HG03103 (cell line): ENCODE results near the gene NSUN3.
A peak's percentile ranks its signal among the peaks of the same experiment; 100 is the strongest.
"Not testable (repeated sequence)": the region's sequence is repeated elsewhere in the genome, so short reads cannot be mapped to it uniquely, and the experiment has no call there.

Experiments
- ATAC-seq: cut with Tn5 transposase; IDR thresholded peaks from one replicate; pipeline ENCODE4 v1.9.1; 2021; ENCODE audit warnings: low read depth; ENCODE audit not compliant: unreplicated experiment

The NSUN3 gene

GRCh38 chr3:94062513-94063404, at the start of gene NSUN3, which contains the start of gene DHFR2:
NSUN3 (plus strand) TSS chr3:94063061; CDS start chr3:94063127, 66 bp downstream.
DHFR2 (minus strand) TSS chr3:94062916; CDS start chr3:94061511, 1,405 bp downstream.
- peak; percentile 87 for ATAC-seq

DNA sequence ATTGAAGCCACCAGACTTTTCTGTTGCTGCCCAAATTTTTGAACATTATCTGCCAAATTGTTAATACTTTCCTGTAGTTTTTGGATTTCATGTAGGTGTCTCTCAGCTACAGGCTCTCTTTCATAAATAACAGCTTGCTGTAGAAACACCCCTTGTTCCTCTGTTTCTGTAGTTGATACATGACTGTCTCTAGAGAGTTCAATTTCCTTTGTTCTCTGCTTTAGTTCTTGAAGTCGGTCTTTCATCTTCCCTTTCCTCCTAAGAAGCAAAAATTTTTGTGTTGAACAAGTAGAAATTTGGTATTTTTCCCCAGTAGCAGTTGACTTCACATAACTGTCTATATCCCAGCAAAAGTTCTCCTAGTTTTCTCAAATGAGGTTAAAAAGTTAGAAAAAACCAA, 47.8 kb upstream of the NSUN3 start:
- ATAC-seq = no peak

DNA sequence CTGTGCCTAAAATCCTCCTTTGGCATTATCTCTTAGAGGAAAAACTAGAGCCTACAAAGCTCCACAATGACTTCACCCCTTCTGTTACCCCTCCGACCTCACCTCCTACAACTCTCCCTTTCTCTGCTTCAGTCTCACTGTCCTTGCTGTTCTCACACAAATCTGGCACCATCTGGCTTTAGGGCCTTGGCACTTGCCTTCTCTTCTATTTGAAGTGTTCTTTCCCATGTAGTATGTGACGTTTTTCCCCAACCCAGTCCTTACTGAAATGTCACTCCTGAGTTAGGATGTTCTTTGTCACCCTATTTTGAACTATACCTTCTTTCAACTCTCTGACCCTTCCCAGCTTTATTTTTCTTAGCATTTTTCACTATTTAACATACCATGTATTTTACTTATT, 43.2 kb upstream of the NSUN3 start:
- no peak for ATAC-seq

DNA sequence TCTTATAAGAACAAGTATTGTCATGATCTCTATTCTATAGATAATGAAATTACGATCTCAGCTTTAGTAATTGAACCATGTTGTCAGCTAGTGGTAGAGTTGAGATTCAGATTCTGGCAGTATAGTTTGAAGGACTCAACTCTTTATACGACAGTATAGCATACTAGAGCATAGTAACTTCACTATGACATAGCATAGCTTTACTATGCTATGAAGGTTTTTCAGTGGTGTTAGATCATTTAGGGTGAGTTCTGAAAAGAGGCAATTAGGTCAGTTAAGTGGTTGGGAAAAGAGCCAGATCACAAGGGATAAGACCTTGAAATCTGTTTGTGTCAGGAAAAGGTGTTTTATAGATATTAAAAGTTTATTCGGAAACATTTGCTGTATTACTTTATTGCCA, 42.6 kb upstream of the NSUN3 start:
- ATAC-seq = no peak

DNA sequence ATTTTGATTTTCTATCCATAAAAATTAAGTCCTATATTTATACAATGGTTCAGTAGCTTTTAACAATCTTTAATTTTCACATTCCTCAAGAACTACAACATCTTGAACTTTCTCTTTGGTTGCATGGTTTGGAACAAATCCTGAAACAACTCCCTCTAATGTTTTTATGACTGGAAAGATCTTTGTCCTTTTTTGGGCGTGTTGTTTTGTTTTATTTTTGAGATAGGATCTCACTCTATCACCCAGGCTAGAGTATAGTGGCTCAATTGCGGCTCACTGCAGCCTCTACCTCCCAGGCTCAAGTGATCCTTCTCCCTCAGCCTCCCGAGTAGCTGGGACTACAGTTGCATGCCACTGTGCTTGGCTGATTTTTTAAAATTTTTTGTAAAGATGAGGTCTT, 38.5 kb upstream of the NSUN3 start:
- ATAC-seq = no peak

DNA sequence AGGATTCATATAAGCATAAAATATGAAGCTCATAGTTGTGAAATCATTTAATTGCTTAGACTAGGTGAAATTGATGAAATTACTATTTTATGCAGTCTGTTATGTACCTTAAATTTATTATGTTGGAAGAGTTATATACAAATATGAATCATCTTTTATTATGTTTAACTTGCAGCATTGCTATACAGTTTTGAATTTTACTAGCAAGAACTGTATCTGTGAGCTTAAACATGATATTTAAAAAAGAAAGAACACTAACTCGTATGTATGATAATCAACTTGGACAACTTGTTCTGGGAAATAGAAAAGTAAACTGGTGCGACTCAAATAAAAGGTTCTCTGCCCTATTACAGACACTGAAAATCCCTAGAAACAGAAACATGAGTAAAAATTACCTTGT, 36.2 kb upstream of the NSUN3 start:
- no peak for ATAC-seq

DNA sequence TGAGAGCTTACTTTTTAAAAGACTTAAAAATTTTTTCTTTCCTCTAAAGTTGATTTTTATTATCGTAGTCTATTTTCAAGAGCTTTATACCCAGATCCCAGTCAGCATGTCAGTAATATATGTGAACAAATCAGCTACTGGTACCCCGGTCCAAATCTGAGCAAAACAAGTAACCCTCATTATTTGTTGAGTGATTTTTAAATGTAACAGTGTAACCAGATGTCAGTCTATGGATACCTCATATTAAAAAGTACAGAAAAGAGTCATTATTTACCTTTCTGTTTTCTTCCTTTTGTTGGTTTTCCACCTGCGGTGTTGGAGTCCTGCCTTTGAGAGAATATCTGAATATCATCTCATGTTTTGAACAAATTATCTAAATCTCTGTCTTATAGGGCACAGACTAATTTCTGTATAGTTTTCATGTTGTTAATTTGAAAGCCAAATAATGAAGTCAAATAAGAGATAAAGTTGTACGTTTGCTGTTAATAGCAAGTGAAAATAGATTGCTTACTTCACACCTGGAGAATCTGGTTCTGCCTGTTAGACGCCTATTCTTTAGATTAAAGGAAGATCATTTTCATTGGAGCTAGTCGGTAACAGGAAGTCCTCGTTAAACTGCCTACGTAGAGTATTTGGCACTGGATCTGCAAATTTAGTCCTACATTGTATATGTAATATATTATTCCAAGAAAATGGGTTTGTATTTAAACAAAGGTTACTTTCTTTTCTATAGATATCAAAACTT, 34.6 kb upstream of the NSUN3 start, which contains the start of gene STX19:
TSS of gene STX19 (minus strand) at position 505 of the 745 bp plus-strand sequence. CDS start 13,328 bp downstream, outside the sequence.
- ATAC-seq = no peak

- peak; percentile 83 for ATAC-seq
These were observed 25.9 kb upstream of the NSUN3 start for GRCh38 chr3:94036909-94037507.

- ATAC-seq = no peak
These were observed 19.6 kb upstream of the NSUN3 start for GRCh38 chr3:94043285-94043684.

DNA sequence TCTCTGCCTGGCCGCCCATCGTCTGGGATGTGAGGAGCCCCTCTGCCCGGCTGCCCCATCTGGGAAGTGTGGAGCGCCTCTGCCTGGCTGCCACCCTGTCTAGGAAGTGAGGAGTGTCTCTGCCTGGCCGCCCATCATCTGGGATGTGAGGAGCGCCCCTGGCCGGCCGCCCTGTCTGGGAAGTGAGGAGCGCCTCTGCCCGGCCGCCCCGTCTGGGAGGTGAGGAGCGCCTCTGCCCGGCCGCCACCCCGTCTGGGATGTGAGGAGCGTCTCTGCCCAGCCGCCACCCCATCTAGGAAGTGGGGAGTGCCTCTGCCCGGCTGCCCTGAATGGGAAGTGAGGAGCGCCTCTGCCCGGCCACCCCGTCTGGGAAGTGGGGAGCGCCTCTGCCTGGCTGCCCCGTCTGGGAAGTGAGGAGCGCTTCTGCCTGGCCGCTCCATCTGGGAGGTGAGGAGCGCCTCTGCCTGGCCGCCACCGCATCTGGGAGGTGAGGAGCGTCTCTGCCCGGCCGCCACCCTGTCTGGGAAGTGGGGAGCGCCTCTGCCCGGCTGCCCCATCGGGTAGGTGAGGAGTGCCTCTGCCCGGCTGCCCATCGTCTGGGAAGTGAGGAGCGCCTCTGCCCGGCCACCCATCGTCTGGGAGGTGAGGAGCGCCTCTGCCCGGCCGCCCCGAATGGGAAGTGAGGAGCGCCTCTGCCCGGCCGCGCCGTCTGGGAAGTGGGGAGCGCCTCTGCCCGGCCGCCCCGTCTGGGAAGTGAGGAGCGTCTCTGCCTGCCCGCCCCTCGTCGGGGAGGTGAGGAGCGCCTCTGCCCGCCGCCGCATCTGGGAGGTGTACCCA, 18.5 kb upstream of the NSUN3 start:
- ATAC-seq = not testable (repeated sequence)

GRCh38 chr3:94046533-94046932, 16.3 kb upstream of the NSUN3 start:
- ATAC-seq = no peak

DNA sequence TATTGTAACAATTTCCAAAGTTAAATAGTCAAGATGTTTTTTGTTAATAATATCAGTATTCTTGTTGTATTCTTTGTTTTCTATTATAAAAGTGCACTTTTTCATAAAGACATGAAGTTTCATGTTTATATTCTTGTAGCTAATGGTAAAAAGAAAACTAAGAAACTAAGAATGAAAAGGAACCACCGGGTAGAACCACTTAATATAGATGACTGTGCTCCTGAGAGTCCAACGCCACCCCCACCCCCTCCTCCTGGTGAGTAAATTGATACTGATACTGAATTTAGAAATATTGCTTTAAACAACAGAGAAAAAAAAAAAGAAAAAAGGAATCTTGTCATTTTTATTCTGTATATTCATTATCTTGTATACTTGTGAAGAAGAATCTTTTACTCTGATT, 13.6 kb upstream of the NSUN3 start:
- no peak for ATAC-seq

DNA sequence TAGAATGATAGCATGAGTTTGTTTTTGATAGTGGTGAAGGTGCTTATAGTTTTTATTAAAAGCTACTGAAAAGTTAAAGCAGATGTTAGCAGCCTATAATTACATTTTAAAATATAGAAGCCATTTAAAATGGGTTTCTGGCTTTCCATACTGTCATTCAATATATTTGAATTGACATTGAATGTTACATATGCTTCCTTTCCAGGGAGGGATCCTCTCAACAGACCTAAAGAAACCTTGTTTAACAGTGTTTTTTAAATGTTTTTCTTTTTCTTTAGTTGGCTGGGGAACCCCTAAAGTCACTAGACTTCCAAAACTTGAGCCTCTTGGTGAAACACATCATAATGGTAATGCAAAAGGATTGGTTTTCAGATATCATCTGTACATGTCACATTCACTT, 12.3 kb upstream of the NSUN3 start:
- no peak for ATAC-seq

- no peak for ATAC-seq
These were observed 1.6 kb upstream of the NSUN3 start for GRCh38 chr3:94061297-94061696.

DNA sequence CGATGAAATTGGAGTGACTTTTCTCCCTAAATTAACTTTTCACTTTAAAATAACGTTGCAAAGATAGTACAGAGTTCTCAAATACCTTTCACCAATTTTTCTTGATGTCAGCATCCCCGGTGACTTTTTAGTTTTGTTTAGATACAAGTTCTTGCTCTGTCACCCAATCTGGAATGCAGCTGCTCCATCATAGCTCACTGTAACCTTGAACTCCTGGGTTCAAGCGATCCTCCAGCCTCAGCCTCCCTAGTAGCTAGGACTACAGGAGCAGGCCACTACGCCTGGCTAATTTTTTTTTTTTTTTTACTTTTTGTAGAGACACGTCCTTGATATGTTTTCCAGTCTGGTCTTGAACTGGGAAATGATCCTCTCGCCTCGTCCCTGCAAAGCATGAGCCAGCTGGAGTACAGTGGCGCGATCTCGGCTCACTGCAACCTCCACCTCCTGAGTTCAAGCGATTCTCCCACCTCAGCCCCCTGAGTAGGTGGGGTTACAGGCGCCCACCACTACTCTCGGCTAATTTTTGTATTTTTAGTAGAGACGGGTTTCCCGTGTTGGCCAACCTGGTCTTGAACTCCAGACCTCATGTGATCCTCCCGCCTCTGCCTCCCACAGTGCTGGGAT, 747 bp downstream of the NSUN3 start:
- ATAC-seq = no peak

DNA sequence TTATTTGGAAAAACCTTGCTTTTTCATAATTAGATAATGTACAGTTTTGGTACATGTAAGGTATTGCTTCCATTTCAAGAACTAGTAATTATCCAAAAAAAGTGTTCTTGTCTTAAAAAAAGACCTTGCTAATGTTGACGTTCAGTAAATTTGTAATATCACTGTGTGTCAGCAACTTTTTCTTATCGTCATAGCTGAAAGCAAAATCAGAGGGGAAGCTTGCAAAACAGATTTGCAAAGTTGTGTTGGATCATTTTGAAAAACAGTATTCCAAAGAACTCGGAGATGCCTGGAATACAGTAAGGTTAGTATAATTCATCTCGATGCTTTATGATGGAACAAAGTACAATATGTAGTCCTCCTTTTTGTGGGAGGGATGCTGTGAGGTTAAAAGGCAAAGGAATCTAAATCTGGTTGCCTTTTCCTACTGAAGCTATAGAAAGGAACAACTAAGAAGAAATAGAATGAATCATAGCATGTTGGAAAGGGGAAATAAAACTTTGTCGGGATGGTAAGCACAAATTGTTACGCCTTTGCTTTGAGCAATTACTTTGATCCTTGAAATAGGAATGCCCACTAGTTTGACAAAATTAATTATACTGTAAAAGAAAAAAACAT, 1.5 kb downstream of the NSUN3 start:
- ATAC-seq = no peak

DNA sequence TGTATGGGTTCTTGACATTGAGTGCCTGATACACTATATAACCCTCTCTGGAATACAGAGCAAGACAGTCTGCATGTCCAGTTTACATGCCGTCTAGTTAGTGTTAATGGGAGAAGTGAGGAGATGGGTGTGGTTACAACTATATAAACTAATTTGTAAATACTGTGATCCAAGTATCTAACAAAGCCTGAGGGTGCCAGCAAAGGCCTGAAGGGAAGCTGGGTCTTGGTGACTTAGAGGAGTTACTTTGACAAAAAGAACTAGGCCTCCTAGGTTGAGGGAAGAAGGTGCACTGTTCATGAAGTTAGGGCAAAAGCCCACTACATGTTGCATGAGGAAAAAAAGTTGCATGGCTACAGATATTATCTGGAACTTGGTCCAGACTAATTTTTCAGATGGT, 2.3 kb downstream of the NSUN3 start:
- ATAC-seq = no peak

DNA sequence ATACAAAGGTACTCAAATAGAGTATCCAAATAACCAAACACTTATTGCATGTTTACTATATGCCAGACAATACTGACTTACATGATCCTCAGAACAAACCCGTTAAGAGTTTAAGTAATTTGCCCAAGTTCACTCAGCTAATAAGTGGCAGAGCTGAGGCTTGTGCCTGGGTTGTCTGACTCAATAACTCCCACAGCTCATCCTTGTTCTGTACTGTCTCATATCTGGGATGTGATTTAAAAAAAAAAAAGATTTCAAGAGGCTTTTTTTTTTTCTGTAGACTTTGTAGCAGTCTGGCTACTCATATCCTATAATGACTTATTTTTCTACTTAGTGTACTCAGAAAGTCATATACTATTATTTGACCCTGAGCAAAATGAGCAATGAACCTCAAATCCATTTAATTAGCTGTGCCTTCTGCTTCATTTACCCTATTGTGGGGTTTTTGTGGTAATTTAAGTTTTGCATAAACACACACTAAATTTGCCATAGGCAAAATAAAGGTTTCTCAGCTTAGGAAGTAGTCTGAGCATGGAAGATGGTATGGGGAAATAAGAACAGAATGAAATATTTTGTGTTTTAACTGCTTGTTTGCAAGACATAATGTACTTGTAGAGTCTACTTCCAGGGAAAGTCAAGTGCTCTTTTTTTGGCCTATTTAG, 3.1 kb downstream of the NSUN3 start:
- ATAC-seq = no peak
